Panc1 (cell line): ENCODE measurements around the gene MAF. TPM values are rescaled to one million over a fixed set of nuclear protein-coding genes. Genes with fewer than 3 reads are reported as not detected.

Experiments
- ATAC-seq: fragments of 200-7000 bp; cut with Tn5 transposase; 2 replicates; pipeline ENCODE4 v1.9.1; 2020; ENCODE audit warnings: mild to moderate bottlenecking, moderate library complexity
- BruUV-seq: library from RNA; stranded (reverse); fragments of 400-500 nt; replicated peaks from 2 replicates; lab custom pipeline; 2021; lab: Mats Ljungman, UMichigan
- CTCF ChIA-PET: fragments of 300-600 bp; sonication (Branson Sonifier 250); formaldehyde crosslinking; loops from one replicate; lab custom pipeline; 2022; ENCODE audit warnings: antibody characterized with exemption; lab: Charles Lee
- POLR2A ChIA-PET: fragments of 300-600 bp; sonication (Branson Sonifier 250); formaldehyde crosslinking; loops from one replicate; lab custom pipeline; 2022; ENCODE audit warnings: antibody characterized with exemption; lab: Charles Lee
- DNase-seq: peaks from one replicate; pipeline ENCODE4 v3.0.0-alpha.2; 2010; ENCODE audit warnings: low read depth, low spot score
- H3K27ac ChIP-seq: 2 replicates; pipeline ENCODE4 v1.5.1; 2011; ENCODE audit warnings: mild to moderate bottlenecking, low read length, inconsistent platforms
- H3K27me3 ChIP-seq: fragments of 200-500 bp; sonication (Bioruptor generic); 2 replicates; pipeline ENCODE4 v1.6.0; 2014; ENCODE audit warnings: low read length, inconsistent platforms; ENCODE audit not compliant: control insufficient read depth, insufficient read depth
- H3K36me3 ChIP-seq: fragments of 200-500 bp; sonication (Bioruptor generic); 2 replicates; pipeline ENCODE4 v1.5.1; 2014; ENCODE audit warnings: inconsistent platforms, mild to moderate bottlenecking, low read length, moderate library complexity; ENCODE audit not compliant: control insufficient read depth, insufficient read depth
- H3K4me1 ChIP-seq: 2 replicates; pipeline ENCODE4 v1.5.1; 2011; ENCODE audit warnings: inconsistent platforms, mild to moderate bottlenecking, low read length, moderate library complexity; ENCODE audit not compliant: control insufficient read depth, insufficient read depth
- H3K4me3 ChIP-seq, 2 experiments: 2 replicates each; pipeline ENCODE4 v1.5.1; 2011 to 2012; ENCODE audit warnings: low read depth in 2 of 2, low read length in 2 of 2, mild to moderate bottlenecking in 2 of 2, inconsistent platforms in 1 of 2, moderate library complexity in 1 of 2
- H3K9me3 ChIP-seq: fragments of 200-500 bp; sonication (Bioruptor generic); 2 replicates; pipeline ENCODE4 v1.5.1; 2014; ENCODE audit warnings: low read depth, mild to moderate bottlenecking, inconsistent platforms, low read length, moderate library complexity; ENCODE audit not compliant: control insufficient read depth, insufficient read depth
- POLR2AphosphoS5 ChIP-seq: IDR thresholded peaks from 2 replicates; pipeline ENCODE4 v1.6.1; 2012; ENCODE audit warnings: mild to moderate bottlenecking, low read depth, low read length, moderate library complexity
- SIN3A ChIP-seq: IDR thresholded peaks from 2 replicates; pipeline ENCODE4 v1.6.1; 2012; ENCODE audit warnings: low read depth, mild to moderate bottlenecking, low read length, moderate library complexity, borderline replicate concordance; ENCODE audit not compliant: insufficient read depth
- TCF7L2 ChIP-seq: IDR thresholded peaks from 2 replicates; pipeline ENCODE4 v1.6.1; 2011; ENCODE audit warnings: mild to moderate bottlenecking, low read depth, low read length, inconsistent platforms
- in situ Hi-C: cut with HindIII; loops from 2 replicates; pipeline ENCODE4 v1.10.0; 2016; ENCODE audit warnings: low sequenced_read_pairs, low pct_unique_long_range_greater_than_20kb
- intact Hi-C: fragments of 100-400 bp; cut with micrococcal nuclease; formaldehyde crosslinking; loops from one replicate; pipeline ENCODE4 v1.10.0; 2022; ENCODE audit not compliant: unreplicated experiment
- total RNA-seq: library from RNA; stranded (reverse); gene quantifications from one replicate; pipeline ENCODE4 v1.2.1, GENCODE V29; 2021; ENCODE audit not compliant: unreplicated experiment
- TF ChIP-seq, protein P1 (sequence below): fragments of 450-650 bp; IDR thresholded peaks from 2 replicates; pipeline ENCODE4 v1.5.1; 2017; ENCODE audit warnings: mild to moderate bottlenecking
- TF ChIP-seq, protein P2 (sequence below), 2 experiments: IDR thresholded peaks; 2 replicates each; pipeline ENCODE4 v1.6.1; 2011 to 2012; ENCODE audit warnings: low read depth in 2 of 2, control low read depth in 1 of 2, low read length in 1 of 2, mild to moderate bottlenecking in 1 of 2, moderate library complexity in 1 of 2; ENCODE audit not compliant: insufficient read depth in 1 of 2

The MAF gene
- total RNA-seq, 1 experiment from 2014 or later, result 0.46 TPM

DNA sequence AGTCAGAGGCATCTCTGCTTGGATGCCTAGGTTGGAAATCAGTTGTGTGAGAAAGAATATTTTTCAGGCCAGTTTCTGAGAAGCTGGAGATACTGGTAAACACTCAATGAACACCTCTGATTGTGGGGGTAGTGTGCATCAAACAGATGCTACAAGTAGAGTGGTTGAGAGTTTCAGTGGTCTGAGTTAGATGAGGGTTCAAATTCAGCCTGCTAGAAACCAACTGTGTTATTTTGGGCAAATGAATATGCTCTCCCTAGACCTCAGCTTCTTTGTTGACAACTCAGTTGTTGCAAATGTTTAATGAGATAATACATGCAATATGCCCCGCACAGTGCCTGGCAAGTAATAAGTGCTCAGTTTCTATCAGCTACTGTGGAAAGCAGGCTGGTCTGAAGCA lies 25.2 kb upstream of the MAF start:
- H3K9me3 ChIP-seq, result no peaks in the 10 kb centered on the region
- ATAC-seq, result no peak
- intact Hi-C loops (no loop called here), in situ Hi-C loops (no loop called here)
- H3K27ac ChIP-seq, result no peak overlapping the region
- H3K4me3 ChIP-seq, result no peak overlapping the region
- no TSS peak for BruUV-seq
- POLR2A ChIA-PET, result no interaction called here
- no peaks in the 10 kb centered on the region for H3K36me3 ChIP-seq
- H3K27me3 ChIP-seq, result no peaks in the 10 kb centered on the region
- TF ChIP-seq, protein P1, sequence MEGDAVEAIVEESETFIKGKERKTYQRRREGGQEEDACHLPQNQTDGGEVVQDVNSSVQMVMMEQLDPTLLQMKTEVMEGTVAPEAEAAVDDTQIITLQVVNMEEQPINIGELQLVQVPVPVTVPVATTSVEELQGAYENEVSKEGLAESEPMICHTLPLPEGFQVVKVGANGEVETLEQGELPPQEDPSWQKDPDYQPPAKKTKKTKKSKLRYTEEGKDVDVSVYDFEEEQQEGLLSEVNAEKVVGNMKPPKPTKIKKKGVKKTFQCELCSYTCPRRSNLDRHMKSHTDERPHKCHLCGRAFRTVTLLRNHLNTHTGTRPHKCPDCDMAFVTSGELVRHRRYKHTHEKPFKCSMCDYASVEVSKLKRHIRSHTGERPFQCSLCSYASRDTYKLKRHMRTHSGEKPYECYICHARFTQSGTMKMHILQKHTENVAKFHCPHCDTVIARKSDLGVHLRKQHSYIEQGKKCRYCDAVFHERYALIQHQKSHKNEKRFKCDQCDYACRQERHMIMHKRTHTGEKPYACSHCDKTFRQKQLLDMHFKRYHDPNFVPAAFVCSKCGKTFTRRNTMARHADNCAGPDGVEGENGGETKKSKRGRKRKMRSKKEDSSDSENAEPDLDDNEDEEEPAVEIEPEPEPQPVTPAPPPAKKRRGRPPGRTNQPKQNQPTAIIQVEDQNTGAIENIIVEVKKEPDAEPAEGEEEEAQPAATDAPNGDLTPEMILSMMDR, result no peak
- TF ChIP-seq POLR2AphosphoS5, result no peak
- no peak for TF ChIP-seq SIN3A
- TF ChIP-seq, protein P2, sequence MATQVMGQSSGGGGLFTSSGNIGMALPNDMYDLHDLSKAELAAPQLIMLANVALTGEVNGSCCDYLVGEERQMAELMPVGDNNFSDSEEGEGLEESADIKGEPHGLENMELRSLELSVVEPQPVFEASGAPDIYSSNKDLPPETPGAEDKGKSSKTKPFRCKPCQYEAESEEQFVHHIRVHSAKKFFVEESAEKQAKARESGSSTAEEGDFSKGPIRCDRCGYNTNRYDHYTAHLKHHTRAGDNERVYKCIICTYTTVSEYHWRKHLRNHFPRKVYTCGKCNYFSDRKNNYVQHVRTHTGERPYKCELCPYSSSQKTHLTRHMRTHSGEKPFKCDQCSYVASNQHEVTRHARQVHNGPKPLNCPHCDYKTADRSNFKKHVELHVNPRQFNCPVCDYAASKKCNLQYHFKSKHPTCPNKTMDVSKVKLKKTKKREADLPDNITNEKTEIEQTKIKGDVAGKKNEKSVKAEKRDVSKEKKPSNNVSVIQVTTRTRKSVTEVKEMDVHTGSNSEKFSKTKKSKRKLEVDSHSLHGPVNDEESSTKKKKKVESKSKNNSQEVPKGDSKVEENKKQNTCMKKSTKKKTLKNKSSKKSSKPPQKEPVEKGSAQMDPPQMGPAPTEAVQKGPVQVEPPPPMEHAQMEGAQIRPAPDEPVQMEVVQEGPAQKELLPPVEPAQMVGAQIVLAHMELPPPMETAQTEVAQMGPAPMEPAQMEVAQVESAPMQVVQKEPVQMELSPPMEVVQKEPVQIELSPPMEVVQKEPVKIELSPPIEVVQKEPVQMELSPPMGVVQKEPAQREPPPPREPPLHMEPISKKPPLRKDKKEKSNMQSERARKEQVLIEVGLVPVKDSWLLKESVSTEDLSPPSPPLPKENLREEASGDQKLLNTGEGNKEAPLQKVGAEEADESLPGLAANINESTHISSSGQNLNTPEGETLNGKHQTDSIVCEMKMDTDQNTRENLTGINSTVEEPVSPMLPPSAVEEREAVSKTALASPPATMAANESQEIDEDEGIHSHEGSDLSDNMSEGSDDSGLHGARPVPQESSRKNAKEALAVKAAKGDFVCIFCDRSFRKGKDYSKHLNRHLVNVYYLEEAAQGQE (IDR thresholded peaks at IDR 0.05; ENCODE audit: insufficient read depth in 1 of 2, low read depth in 2 of 2, low read length in 1 of 2), result no peak
- DNase-seq, result no peak
- CTCF ChIA-PET, result no interaction called here
- no peaks in the 10 kb centered on the region for H3K4me1 ChIP-seq

DNA sequence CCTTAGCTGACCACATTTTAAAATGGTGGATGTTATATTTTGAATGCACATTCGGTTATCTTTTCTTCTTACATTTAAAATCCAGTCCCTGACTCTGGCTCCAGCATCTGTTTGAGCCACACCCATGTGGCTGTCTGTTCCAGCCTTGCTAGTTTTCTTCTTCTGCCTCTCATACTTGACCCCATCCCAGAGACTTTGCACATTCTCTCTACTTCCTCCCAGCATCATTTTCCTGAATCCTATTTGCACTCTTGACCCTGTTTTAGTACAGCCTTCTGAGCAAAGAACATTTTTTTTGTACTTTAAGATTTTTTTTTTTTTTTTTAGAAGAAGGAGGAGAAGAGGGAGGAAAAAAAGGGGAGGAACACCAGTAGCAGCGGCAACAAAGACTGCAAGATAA lies 23.3 kb upstream of the MAF start:
- in situ Hi-C loops, result no loop called here
- POLR2A ChIA-PET, result no interaction called here
- BruUV-seq, result no TSS peak
- Histone ChIP-seq H3K4me3 (no peak overlapping the region), H3K27ac (no peak overlapping the region), H3K9me3 (no peaks in the 10 kb centered on the region), H3K4me1 (no peaks in the 10 kb centered on the region), H3K36me3 (no peaks in the 10 kb centered on the region), H3K27me3 (no peaks in the 10 kb centered on the region)
- ATAC-seq, result no peak
- TF ChIP-seq TCF7L2, result no peak
- TF ChIP-seq, protein P2 (IDR thresholded peaks at IDR 0.05; ENCODE audit: insufficient read depth in 1 of 2, low read depth in 2 of 2, low read length in 1 of 2), result no peak
- TF ChIP-seq SIN3A, result no peak
- TF ChIP-seq POLR2AphosphoS5, result no peak
- TF ChIP-seq, protein P1, result no peak
- intact Hi-C loops, result no loop called here
- CTCF ChIA-PET, result no interaction called here
- DNase-seq, result no peak
